Omental fat pad (tissue), 4 donors: ENCODE results near the gene ATP5PF. TPM values are rescaled to one million over a fixed set of nuclear protein-coding genes. Genes with fewer than 3 reads are reported as not detected.
"Not testable (repeated sequence)": the region's sequence is repeated elsewhere in the genome, so short reads cannot be mapped to it uniquely, and the experiment has no call there.

Experiments used
- ATAC-seq: fragments of 150-250 bp; one replicate; pipeline ENCODE4 v1.9.1; 2016; ENCODE audit warnings: mild to moderate bottlenecking, moderate library complexity; ENCODE audit not compliant: low FRiP score
- DNase-seq: peaks from one replicate; pipeline ENCODE4 v3.0.0-alpha.2; 2019; ENCODE audit warnings: low spot score
- CTCF ChIP-seq, 3 donors: fragments of 450-650 bp; IDR thresholded peaks; one replicate each; pipeline ENCODE4 v1.5.1; 2016 to 2017; ENCODE audit warnings: antibody characterized with exemption in 3 of 3, mild to moderate bottlenecking in 3 of 3, moderate library complexity in 2 of 3
- total RNA-seq, 4 donors: library from RNA; depleted of rRNA; stranded (reverse); fragments of >200 nt; gene quantifications; one replicate each; pipeline ENCODE4 v1.1.0, GENCODE V29; 2016

ATP5PF gene
- total RNA-seq = 100 to 1,000 TPM in 1 of 4 donors, 10 to 100 TPM in 3; 69.1 to 110 (median 94.1) TPM

GRCh38 chr21:25734904-25735645, at the start of gene ATP5PF, which contains the start of gene GABPA:
Gene ATP5PF, minus strand, starts transcription at chr21:25734904. Its CDS starts 5,110 bp downstream, at chr21:25729794.
Gene GABPA, plus strand, starts transcription at chr21:25734972. Its CDS starts 6,627 bp downstream, at chr21:25741599.
- ATAC-seq (peak; percentile 99), DNase-seq (peak; percentile 95)
- no peak for TF ChIP-seq CTCF (IDR thresholded peaks at IDR 0.05)

GRCh38 chr21:25778126-25778875, 43.6 kb upstream of the ATP5PF start:
- DNase-seq, ATAC-seq: not testable (repeated sequence)

GRCh38 chr21:25776440-25776839, 41.7 kb upstream of the ATP5PF start:
- TF ChIP-seq CTCF (IDR thresholded peaks at IDR 0.05) = no peak
- no peak for ATAC-seq
- DNase-seq = no peak

GRCh38 chr21:25772686-25773085, 38.0 kb upstream of the ATP5PF start:
- no peak for TF ChIP-seq CTCF (IDR thresholded peaks at IDR 0.05)
- DNase-seq = no peak
- ATAC-seq = no peak

GRCh38 chr21:25767921-25768320, 33.2 kb upstream of the ATP5PF start:
- ATAC-seq = no peak
- no peak for DNase-seq
- TF ChIP-seq CTCF (IDR thresholded peaks at IDR 0.05) = no peak

GRCh38 chr21:25764065-25764464, 29.4 kb upstream of the ATP5PF start:
- ATAC-seq (no peak), DNase-seq (no peak)
- no peak for TF ChIP-seq CTCF (IDR thresholded peaks at IDR 0.05)

- no peak for TF ChIP-seq CTCF (IDR thresholded peaks at IDR 0.05)
- ATAC-seq (no peak), DNase-seq (no peak)
Measured at GRCh38 chr21:25760677-25761076, 26.0 kb upstream of the ATP5PF start.
